ENCODE data around the gene CES5A. TPM values are rescaled to one million over a fixed set of nuclear protein-coding genes. Genes with fewer than 3 reads are reported as not detected.

The CES5A gene
- total and polyA plus RNA-seq, 10 of the 15 experiments (the other 5 are each of a cell fraction or from before 2014, with no cell fraction given): 0.19 TPM; not detected in 9

DNA sequence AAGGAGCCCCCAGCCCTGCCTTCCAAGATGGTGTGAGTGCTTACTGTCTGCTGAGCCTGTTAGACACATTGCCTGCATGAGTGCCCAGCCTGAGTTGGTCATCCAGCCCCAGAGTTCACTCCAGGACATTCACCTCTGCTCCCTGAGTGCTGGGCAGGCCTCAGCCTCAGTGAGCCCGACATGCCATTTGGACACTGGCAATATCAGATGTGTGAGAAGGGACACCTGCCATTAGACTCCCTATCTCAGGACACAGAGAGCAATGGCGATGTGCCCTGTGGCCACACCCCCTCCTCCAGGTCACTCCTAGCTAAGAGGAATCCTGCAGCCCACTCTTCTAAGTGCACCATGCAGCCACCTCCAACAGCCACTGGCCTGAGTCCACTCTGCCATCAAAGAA is 34.7 kb upstream of the CES5A start:
- Histone ChIP-seq H3K4me2 (ENCODE audit: control insufficient read depth, insufficient read depth) (no peak overlapping the region), H3K4me3 (no peak overlapping the region), H3K9me3 (replicated peaks; ENCODE audit: control insufficient read depth, insufficient read depth, low read length) (no peaks in the 10 kb centered on the region), H3K4me1 (ENCODE audit: control insufficient read depth, insufficient read depth, low read length) (no peaks in the 10 kb centered on the region), H3K79me2 (ENCODE audit: control insufficient read depth, insufficient read depth, low read length) (no peaks in the 10 kb centered on the region), H3K36me3 (ENCODE audit: control insufficient read depth in 2 of 2, insufficient read depth in 2 of 2, low read length in 1 of 2) (no peaks in the 10 kb centered on the region), H3K27ac (ENCODE audit: control insufficient read depth, insufficient read depth) (no peak overlapping the region), H2AFZ (ENCODE audit: control insufficient read depth, low read depth, low read length) (no peak overlapping the region), H3K27me3 (replicated peaks in 1 of 2; ENCODE audit: control insufficient read depth in 2 of 2, insufficient read depth in 2 of 2, low read length in 1 of 2) (no peaks in the 10 kb centered on the region), H3K9ac (ENCODE audit: control insufficient read depth, insufficient read depth, low read length) (no peak overlapping the region), H4K20me1 (ENCODE audit: control insufficient read depth, insufficient read depth) (no peaks in the 10 kb centered on the region; the same call in 1 of the 2 replicates)
- no TSS peak for BruUV-seq (replicated peaks)
- RAD21 ChIA-PET (ENCODE audit: unreplicated experiment): no interaction called here
- in situ Hi-C loops (cut with MboI) (no loop called here), intact Hi-C loops (cut with micrococcal nuclease; ENCODE audit: unreplicated experiment) (no loop called here)
- FAIRE-seq (no peak), DNase-seq (ENCODE audit: low read depth, low spot score) (no peak), ATAC-seq (no peak)
- POLR2A ChIA-PET: no interaction called here
- WGBS (ENCODE audit: insufficient coverage, insufficient replicate concordance, low lambda C conversion rate, missing lambda C conversion rate): 8% methylated on average over 2 of the region's 2 CpGs
- TF ChIP-seq TBL1XR1 (IDR thresholded peaks at IDR 0.05; ENCODE audit: low read depth, low read length) (no peak), SMAD1 (IDR thresholded peaks at IDR 0.05; ENCODE audit: low read depth, partially characterized antibody) (no peak), IKZF1 (conservative IDR thresholded peaks at IDR 0.05) (no peak), TCF7 (IDR thresholded peaks at IDR 0.05; ENCODE audit: borderline replicate concordance) (no peak), CHD4 (IDR thresholded peaks at IDR 0.05) (no peak), CEBPB (IDR thresholded peaks at IDR 0.05; ENCODE audit: borderline replicate concordance in 1 of 2, low read depth in 2 of 2, low read length in 2 of 2) (no peak)
- TF ChIP-seq, protein P1, sequence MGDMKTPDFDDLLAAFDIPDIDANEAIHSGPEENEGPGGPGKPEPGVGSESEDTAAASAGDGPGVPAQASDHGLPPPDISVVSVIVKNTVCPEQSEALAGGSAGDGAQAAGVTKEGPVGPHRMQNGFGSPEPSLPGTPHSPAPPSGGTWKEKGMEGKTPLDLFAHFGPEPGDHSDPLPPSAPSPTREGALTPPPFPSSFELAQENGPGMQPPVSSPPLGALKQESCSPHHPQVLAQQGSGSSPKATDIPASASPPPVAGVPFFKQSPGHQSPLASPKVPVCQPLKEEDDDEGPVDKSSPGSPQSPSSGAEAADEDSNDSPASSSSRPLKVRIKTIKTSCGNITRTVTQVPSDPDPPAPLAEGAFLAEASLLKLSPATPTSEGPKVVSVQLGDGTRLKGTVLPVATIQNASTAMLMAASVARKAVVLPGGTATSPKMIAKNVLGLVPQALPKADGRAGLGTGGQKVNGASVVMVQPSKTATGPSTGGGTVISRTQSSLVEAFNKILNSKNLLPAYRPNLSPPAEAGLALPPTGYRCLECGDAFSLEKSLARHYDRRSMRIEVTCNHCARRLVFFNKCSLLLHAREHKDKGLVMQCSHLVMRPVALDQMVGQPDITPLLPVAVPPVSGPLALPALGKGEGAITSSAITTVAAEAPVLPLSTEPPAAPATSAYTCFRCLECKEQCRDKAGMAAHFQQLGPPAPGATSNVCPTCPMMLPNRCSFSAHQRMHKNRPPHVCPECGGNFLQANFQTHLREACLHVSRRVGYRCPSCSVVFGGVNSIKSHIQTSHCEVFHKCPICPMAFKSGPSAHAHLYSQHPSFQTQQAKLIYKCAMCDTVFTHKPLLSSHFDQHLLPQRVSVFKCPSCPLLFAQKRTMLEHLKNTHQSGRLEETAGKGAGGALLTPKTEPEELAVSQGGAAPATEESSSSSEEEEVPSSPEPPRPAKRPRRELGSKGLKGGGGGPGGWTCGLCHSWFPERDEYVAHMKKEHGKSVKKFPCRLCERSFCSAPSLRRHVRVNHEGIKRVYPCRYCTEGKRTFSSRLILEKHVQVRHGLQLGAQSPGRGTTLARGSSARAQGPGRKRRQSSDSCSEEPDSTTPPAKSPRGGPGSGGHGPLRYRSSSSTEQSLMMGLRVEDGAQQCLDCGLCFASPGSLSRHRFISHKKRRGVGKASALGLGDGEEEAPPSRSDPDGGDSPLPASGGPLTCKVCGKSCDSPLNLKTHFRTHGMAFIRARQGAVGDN (IDR thresholded peaks at IDR 0.05): no peak
- TF ChIP-seq, protein P2, sequence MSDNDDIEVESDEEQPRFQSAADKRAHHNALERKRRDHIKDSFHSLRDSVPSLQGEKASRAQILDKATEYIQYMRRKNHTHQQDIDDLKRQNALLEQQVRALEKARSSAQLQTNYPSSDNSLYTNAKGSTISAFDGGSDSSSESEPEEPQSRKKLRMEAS (IDR thresholded peaks at IDR 0.05; ENCODE audit: low read depth, low read length): no peak
- TF ChIP-seq, protein P3, sequence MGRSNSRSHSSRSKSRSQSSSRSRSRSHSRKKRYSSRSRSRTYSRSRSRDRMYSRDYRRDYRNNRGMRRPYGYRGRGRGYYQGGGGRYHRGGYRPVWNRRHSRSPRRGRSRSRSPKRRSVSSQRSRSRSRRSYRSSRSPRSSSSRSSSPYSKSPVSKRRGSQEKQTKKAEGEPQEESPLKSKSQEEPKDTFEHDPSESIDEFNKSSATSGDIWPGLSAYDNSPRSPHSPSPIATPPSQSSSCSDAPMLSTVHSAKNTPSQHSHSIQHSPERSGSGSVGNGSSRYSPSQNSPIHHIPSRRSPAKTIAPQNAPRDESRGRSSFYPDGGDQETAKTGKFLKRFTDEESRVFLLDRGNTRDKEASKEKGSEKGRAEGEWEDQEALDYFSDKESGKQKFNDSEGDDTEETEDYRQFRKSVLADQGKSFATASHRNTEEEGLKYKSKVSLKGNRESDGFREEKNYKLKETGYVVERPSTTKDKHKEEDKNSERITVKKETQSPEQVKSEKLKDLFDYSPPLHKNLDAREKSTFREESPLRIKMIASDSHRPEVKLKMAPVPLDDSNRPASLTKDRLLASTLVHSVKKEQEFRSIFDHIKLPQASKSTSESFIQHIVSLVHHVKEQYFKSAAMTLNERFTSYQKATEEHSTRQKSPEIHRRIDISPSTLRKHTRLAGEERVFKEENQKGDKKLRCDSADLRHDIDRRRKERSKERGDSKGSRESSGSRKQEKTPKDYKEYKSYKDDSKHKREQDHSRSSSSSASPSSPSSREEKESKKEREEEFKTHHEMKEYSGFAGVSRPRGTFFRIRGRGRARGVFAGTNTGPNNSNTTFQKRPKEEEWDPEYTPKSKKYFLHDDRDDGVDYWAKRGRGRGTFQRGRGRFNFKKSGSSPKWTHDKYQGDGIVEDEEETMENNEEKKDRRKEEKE (IDR thresholded peaks at IDR 0.05): no peak
- TF ChIP-seq, protein P4, sequence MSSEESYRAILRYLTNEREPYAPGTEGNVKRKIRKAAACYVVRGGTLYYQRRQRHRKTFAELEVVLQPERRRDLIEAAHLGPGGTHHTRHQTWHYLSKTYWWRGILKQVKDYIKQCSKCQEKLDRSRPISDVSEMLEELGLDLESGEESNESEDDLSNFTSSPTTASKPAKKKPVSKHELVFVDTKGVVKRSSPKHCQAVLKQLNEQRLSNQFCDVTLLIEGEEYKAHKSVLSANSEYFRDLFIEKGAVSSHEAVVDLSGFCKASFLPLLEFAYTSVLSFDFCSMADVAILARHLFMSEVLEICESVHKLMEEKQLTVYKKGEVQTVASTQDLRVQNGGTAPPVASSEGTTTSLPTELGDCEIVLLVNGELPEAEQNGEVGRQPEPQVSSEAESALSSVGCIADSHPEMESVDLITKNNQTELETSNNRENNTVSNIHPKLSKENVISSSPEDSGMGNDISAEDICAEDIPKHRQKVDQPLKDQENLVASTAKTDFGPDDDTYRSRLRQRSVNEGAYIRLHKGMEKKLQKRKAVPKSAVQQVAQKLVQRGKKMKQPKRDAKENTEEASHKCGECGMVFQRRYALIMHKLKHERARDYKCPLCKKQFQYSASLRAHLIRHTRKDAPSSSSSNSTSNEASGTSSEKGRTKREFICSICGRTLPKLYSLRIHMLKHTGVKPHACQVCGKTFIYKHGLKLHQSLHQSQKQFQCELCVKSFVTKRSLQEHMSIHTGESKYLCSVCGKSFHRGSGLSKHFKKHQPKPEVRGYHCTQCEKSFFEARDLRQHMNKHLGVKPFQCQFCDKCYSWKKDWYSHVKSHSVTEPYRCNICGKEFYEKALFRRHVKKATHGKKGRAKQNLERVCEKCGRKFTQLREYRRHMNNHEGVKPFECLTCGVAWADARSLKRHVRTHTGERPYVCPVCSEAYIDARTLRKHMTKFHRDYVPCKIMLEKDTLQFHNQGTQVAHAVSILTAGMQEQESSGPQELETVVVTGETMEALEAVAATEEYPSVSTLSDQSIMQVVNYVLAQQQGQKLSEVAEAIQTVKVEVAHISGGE (CRISPR knock-in tag; IDR thresholded peaks at IDR 0.05): no peak
- SMC1A ChIA-PET (ENCODE audit: uncharacterized antibody, unreplicated experiment): no interaction called here
- CTCF ChIA-PET: interaction anchor here (0.6 kb wide), 1 partner anchor 66 kb away, joined by 3 read pairs; no protein-coding TSS in a partner anchor
